ENCODE measurements around the gene CUL9.
"Not testable (repeated sequence)": the region's sequence is repeated elsewhere in the genome, so short reads cannot be mapped to it uniquely, and the experiment has no call there.

The CUL9 gene

GRCh38 chr6:43181942-43182860 lies at the start of gene CUL9:
CUL9 (plus strand) TSS chr6:43182196; CDS start chr6:43184311, 2,115 bp downstream.
- peak; percentile 88 for DNase-seq (ENCODE audit: low read depth)
- peak within 1 kb of the TSS; percentile 96 for H3K4me3 ChIP-seq (ENCODE audit: low read depth, low read length)

GRCh38 chr6:43138267-43138666 lies 43.7 kb upstream of the CUL9 start:
- TF ChIP-seq CTCF (IDR thresholded peaks at IDR 0.05; ENCODE audit: insufficient read depth, low read depth, low read length, missing control alignments), result no peak
- no peak for DNase-seq (ENCODE audit: low read depth)
- no peak overlapping the region for H3K4me3 ChIP-seq (ENCODE audit: low read depth, low read length)

More at GRCh38 chr6:43181942-43182860, at the start of gene CUL9:
- TF ChIP-seq CTCF (IDR thresholded peaks at IDR 0.05; ENCODE audit: insufficient read depth, low read depth, low read length, missing control alignments), result no peak

GRCh38 chr6:43139973-43140372 lies 42.0 kb upstream of the CUL9 start:
- H3K4me3 ChIP-seq (ENCODE audit: low read depth, low read length); DNase-seq (ENCODE audit: low read depth): not testable (repeated sequence)

GRCh38 chr6:43141644-43142043 lies 40.4 kb upstream of the CUL9 start:
- H3K4me3 ChIP-seq (ENCODE audit: low read depth, low read length), result no peak overlapping the region
- no peak for DNase-seq (ENCODE audit: low read depth)
- TF ChIP-seq CTCF (IDR thresholded peaks at IDR 0.05; ENCODE audit: insufficient read depth, low read depth, low read length, missing control alignments), result no peak

GRCh38 chr6:43142101-43142500 lies 39.9 kb upstream of the CUL9 start:
- TF ChIP-seq CTCF (IDR thresholded peaks at IDR 0.05; ENCODE audit: insufficient read depth, low read depth, low read length, missing control alignments), result no peak
- H3K4me3 ChIP-seq (ENCODE audit: low read depth, low read length), result no peak overlapping the region
- DNase-seq (ENCODE audit: low read depth), result no peak

GRCh38 chr6:43143235-43144128 lies 38.5 kb upstream of the CUL9 start:
- DNase-seq (ENCODE audit: low read depth), result peak; percentile 77
- H3K4me3 ChIP-seq (ENCODE audit: low read depth, low read length), result no peak overlapping the region

More at GRCh38 chr6:43143235-43144128, 38.5 kb upstream of the CUL9 start:
- TF ChIP-seq CTCF (IDR thresholded peaks at IDR 0.05; ENCODE audit: insufficient read depth, low read depth, low read length, missing control alignments), result peak; percentile 96

Measured in GM12865 (cell line).